Heart left ventricle (tissue), 13 donors: ENCODE data around the gene PRR35.

Experiments used
- CTCF ChIP-seq, 12 donors: fragments of 200-600 bp; sonication (generic) in 4 of 12; IDR thresholded peaks; one replicate each; pipeline versions ENCODE4 v1.5.0 to v1.8.0; 2018 to 2022; ENCODE audit warnings: antibody characterized with exemption in 12 of 12, mild to moderate bottlenecking in 5 of 12
- POLR2A ChIP-seq, 2 donors: fragments of 450-650 bp; IDR thresholded peaks; one replicate each; pipeline ENCODE4 v1.6.1; 2017; ENCODE audit warnings: antibody characterized with exemption in 2 of 2, mild to moderate bottlenecking in 2 of 2, moderate library complexity in 2 of 2
- donor health status: ischemic (EF 13 %, LVEDD 7.1; RV severe dilation, severe dysfunction).
- donor health status: DM: no; HTN: yes; CAD: no.
- donor health status: DM: no; HTN: no; CAD: no.
- donor health status: ischemic (EF 25% LVEDD 6.9; RV normal size, moderate dysfunction).
- donor health status: ischemic (EF 25% LVEDD 5.7; RV mildly dilated, moderate dysfunction).
- donor health status: ischemic (EF 35%, LVEDD 5.7; RV mildly dilated, moderate dysfunction).
- donor health status: nonischemic (EF 11% LVEDD 7.7; RV severe dilation, severe dysfunction).
- donor health status: DM: yes; HTN: yes; CAD: no.
- donor health status: PGD.
- donor health status: ischemic (EF 29% LVEDD 5.4; RV normal size, mild dysfunction).
- donor health status: nonischemic (EF 23%, LVEDD 6.1; RV moderate dilation, normal function).

DNA sequence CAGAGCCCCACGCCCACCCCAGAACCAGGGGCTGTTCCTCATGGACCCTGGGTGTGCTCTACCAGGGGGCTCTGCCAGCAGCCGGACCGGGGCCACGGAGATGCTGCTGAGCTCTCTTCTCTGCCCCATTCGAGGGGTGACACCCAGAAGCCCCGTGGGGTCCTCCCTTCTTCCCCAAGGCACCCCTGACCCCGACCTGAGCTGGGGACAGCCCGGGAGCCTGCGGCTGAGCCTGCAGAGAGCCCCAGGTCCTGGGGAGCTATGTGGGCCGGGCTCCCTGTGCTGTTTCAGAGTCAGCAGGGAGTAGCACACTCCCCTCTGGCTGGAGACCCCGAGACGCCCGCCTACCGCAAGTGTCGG is 1.2 kb upstream of the PRR35 start:
- no peak for TF ChIP-seq CTCF (IDR thresholded peaks at IDR 0.05)
- no peak for TF ChIP-seq POLR2A (IDR thresholded peaks at IDR 0.05)
